Mesenchymal stem cell (in vitro differentiated cells and primary cell): ENCODE measurements around the gene SLC15A5.
A peak's percentile ranks its signal among the peaks of the same experiment; 100 is the strongest.

Source experiments
- DNase-seq: peaks from one replicate; pipeline ENCODE4 v3.0.0-alpha.2; 2013
- H2AFZ ChIP-seq: one replicate; pipeline ENCODE4 v1.6.1; 2013; ENCODE audit warnings: low read depth, mild to moderate bottlenecking, control low read depth, inconsistent platforms, low read length, moderate library complexity
- H2AK5ac ChIP-seq: 2 replicates; pipeline ENCODE4 v1.6.1; 2013; ENCODE audit warnings: low read length, moderate library complexity, mild to moderate bottlenecking, inconsistent platforms; ENCODE audit not compliant: severe bottlenecking
- H2BK120ac ChIP-seq: one replicate; pipeline ENCODE4 v1.6.1; 2013; ENCODE audit warnings: low read depth, mild to moderate bottlenecking, inconsistent platforms, low read length, moderate library complexity
- H2BK12ac ChIP-seq, 2 experiments: one replicate each; pipeline ENCODE4 v1.6.1; 2013; ENCODE audit warnings: inconsistent platforms in 2 of 2, low read length in 2 of 2, mild to moderate bottlenecking in 2 of 2, moderate library complexity in 2 of 2, control low read depth in 1 of 2
- H2BK15ac ChIP-seq: one replicate; pipeline ENCODE4 v1.6.1; 2013; ENCODE audit warnings: mild to moderate bottlenecking, low read depth, inconsistent platforms; ENCODE audit not compliant: poor library complexity, severe bottlenecking
- H2BK5ac ChIP-seq: 2 replicates; pipeline ENCODE4 v1.6.1; 2013; ENCODE audit warnings: low read depth, mild to moderate bottlenecking, low read length, control low read depth, inconsistent platforms; ENCODE audit not compliant: poor library complexity, severe bottlenecking
- H3K14ac ChIP-seq, 2 experiments: one replicate each; pipeline ENCODE4 v1.6.1; 2013; ENCODE audit warnings: inconsistent platforms in 2 of 2, low read length in 2 of 2, control low read depth in 1 of 2, mild to moderate bottlenecking in 1 of 2, moderate library complexity in 1 of 2
- H3K18ac ChIP-seq, 2 experiments: one replicate each; pipeline ENCODE4 v1.6.1; 2013; ENCODE audit warnings: inconsistent platforms in 2 of 2, low read length in 2 of 2, control low read depth in 1 of 2, low read depth in 1 of 2, mild to moderate bottlenecking in 1 of 2
- H3K23ac ChIP-seq, 2 experiments: one replicate each; pipeline ENCODE4 v1.6.1; 2013; ENCODE audit warnings: inconsistent platforms in 2 of 2, low read length in 2 of 2, mild to moderate bottlenecking in 2 of 2, moderate library complexity in 2 of 2, control low read depth in 1 of 2
- H3K27ac ChIP-seq: 2 replicates; pipeline ENCODE4 v1.5.1; 2013; ENCODE audit warnings: mild to moderate bottlenecking, moderate library complexity, low read length, control low read depth, inconsistent platforms; ENCODE audit not compliant: poor library complexity, severe bottlenecking
- H3K27me3 ChIP-seq, 2 experiments: 2 replicates each; pipeline versions ENCODE4 v1.6.1 to v1.7.0; 2013; ENCODE audit warnings: low read length in 2 of 2, mild to moderate bottlenecking in 2 of 2, moderate library complexity in 2 of 2, control low read depth in 1 of 2, inconsistent platforms in 1 of 2; ENCODE audit not compliant: control insufficient read depth in 1 of 2, insufficient read depth in 1 of 2
- H3K36me3 ChIP-seq, 2 experiments: 2 replicates each; pipeline versions ENCODE4 v1.6.1 to v1.7.0; 2013; ENCODE audit warnings: low read length in 2 of 2, control low read depth in 1 of 2, inconsistent platforms in 1 of 2, low read depth in 1 of 2, mild to moderate bottlenecking in 1 of 2; ENCODE audit not compliant: insufficient read depth in 2 of 2, control insufficient read depth in 1 of 2
- H3K4ac ChIP-seq, 2 experiments: one replicate each; pipeline ENCODE4 v1.6.1; 2013; ENCODE audit warnings: inconsistent platforms in 2 of 2, low read length in 2 of 2, mild to moderate bottlenecking in 2 of 2, moderate library complexity in 2 of 2, control low read depth in 1 of 2, low read depth in 1 of 2
- H3K4me1 ChIP-seq: 2 replicates; pipeline ENCODE4 v1.6.1; 2013; ENCODE audit warnings: low read depth, low read length, control low read depth; ENCODE audit not compliant: control insufficient read depth, insufficient read depth
- H3K4me2 ChIP-seq: 2 replicates; pipeline ENCODE4 v1.6.1; 2013; ENCODE audit warnings: low read length, mild to moderate bottlenecking, inconsistent platforms; ENCODE audit not compliant: poor library complexity, severe bottlenecking
- H3K4me3 ChIP-seq, 2 experiments: 2 replicates each; pipeline versions ENCODE4 v1.5.1 to v1.7.0; 2013; ENCODE audit warnings: low read length in 2 of 2, mild to moderate bottlenecking in 2 of 2, control low read depth in 1 of 2, low read depth in 1 of 2; ENCODE audit not compliant: insufficient read depth in 1 of 2
- H3K79me1 ChIP-seq: replicated peaks from 2 replicates; pipeline ENCODE4 v1.6.1; 2013; ENCODE audit warnings: mild to moderate bottlenecking, control low read depth, low read length, inconsistent platforms; ENCODE audit not compliant: poor library complexity, severe bottlenecking
- H3K9ac ChIP-seq: 2 replicates; pipeline ENCODE4 v1.7.0; 2013; ENCODE audit warnings: mild to moderate bottlenecking, low read length, moderate library complexity
- H3K9me3 ChIP-seq: 2 replicates; pipeline ENCODE4 v1.7.0; 2013; ENCODE audit warnings: mild to moderate bottlenecking, low read length; ENCODE audit not compliant: control insufficient read depth
- H4K8ac ChIP-seq: one replicate; pipeline ENCODE4 v1.6.1; 2013; ENCODE audit warnings: inconsistent platforms, mild to moderate bottlenecking, low read length, moderate library complexity
- H4K91ac ChIP-seq: one replicate; pipeline ENCODE4 v1.6.1; 2013; ENCODE audit warnings: mild to moderate bottlenecking, low read length, inconsistent platforms
- WGBS: methylation state at CpG from one replicate; pipeline ENCODE4 v1.1.7; 2013; ENCODE audit warnings: mixed read lengths; 5-methylcytosine and 5-hydroxymethylcytosine counted together

The SLC15A5 gene

DNA sequence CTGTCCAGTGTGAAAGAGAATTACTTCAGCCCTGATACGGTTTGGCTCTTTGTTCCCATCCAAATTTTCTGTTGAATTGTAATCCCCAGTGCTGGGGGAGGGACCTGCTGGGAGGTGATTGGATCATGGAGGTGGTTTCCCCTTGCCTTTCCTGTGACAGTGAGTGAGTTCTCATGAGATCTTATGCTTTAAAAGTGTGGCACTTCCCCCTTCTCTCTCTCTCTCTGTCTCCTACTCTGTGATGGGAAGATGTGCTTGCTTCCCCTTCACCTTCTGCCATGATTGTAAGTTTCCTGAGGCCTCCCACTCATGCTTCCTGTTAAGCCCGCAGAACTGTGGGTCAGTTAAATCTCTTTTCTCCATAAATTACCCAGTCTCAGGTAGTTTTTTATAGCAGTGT lies 5.5 kb upstream of the SLC15A5 start:
- Histone ChIP-seq H3K9ac (no peak overlapping the region), H2AFZ (no peak overlapping the region), H2AK5ac (no peak overlapping the region), H3K36me3 (no peaks in the 10 kb centered on the region), H3K4ac (no peak overlapping the region), H3K18ac (no peak overlapping the region), H3K23ac (no peak overlapping the region), H3K4me1 (no peaks in the 10 kb centered on the region), H2BK5ac (no peak overlapping the region), H4K91ac (no peak overlapping the region), H3K27me3 (no peaks in the 10 kb centered on the region), H2BK15ac (no peak overlapping the region), H2BK120ac (no peak overlapping the region), H3K27ac (no peak overlapping the region), H4K8ac (no peak overlapping the region), H3K79me1 (no peaks in the 10 kb centered on the region), H3K4me2 (no peak overlapping the region), H3K9me3 (peaks cover 4% of the 10 kb centered on the region), H3K4me3 (no peak overlapping the region), H3K14ac (no peak overlapping the region), H2BK12ac (no peak overlapping the region)
- 91% methylated on average over 1 of the region's 2 CpGs for WGBS
- no peak for DNase-seq

- Histone ChIP-seq H3K4me2 (no peak overlapping the region), H2AFZ (no peak overlapping the region), H2BK5ac (no peak overlapping the region), H3K23ac (no peak overlapping the region), H3K27me3 (no peaks in the 10 kb centered on the region), H3K4ac (no peak overlapping the region), H2BK15ac (no peak overlapping the region), H4K91ac (no peak overlapping the region), H3K9me3 (peaks cover 4% of the 10 kb centered on the region), H3K4me1 (no peaks in the 10 kb centered on the region), H4K8ac (no peak overlapping the region), H2BK120ac (no peak overlapping the region), H3K9ac (no peak overlapping the region), H3K4me3 (no peak overlapping the region), H3K18ac (no peak overlapping the region), H3K79me1 (no peaks in the 10 kb centered on the region), H2AK5ac (no peak overlapping the region), H2BK12ac (no peak overlapping the region), H3K36me3 (no peaks in the 10 kb centered on the region), H3K14ac (no peak overlapping the region), H3K27ac (no peak overlapping the region)
- 53% methylated on average over 1 of the region's 2 CpGs for WGBS
- DNase-seq: no peak
These were observed 4.6 kb upstream of the SLC15A5 start for GRCh38 chr12:16282081-16282480.

GRCh38 chr12:16281157-16281556 lies 3.7 kb upstream of the SLC15A5 start:
- H4K8ac ChIP-seq: no peak overlapping the region
- no peaks in the 10 kb centered on the region for H3K36me3 ChIP-seq
- no CpG with 5 or more reads among the region's 3 CpGs for WGBS
- no peak overlapping the region for H3K4me2 ChIP-seq
- no peak for DNase-seq
- H3K79me1 ChIP-seq: no peaks in the 10 kb centered on the region
- no peak overlapping the region for H3K23ac ChIP-seq
- H2AK5ac ChIP-seq: no peak overlapping the region
- H2BK120ac ChIP-seq: no peak overlapping the region
- H3K4me3 ChIP-seq: no peak overlapping the region
- no peak overlapping the region for H4K91ac ChIP-seq
- H3K9ac ChIP-seq: no peak overlapping the region
- no peak overlapping the region for H3K4ac ChIP-seq
- no peak overlapping the region for H3K14ac ChIP-seq
- no peak overlapping the region for H2BK15ac ChIP-seq
- H3K27me3 ChIP-seq: no peaks in the 10 kb centered on the region
- H2BK12ac ChIP-seq: no peak overlapping the region
- H2BK5ac ChIP-seq: no peak overlapping the region
- peaks cover 3% of the 10 kb centered on the region for H3K9me3 ChIP-seq
- H3K27ac ChIP-seq: no peak overlapping the region
- H3K18ac ChIP-seq: no peak overlapping the region
- H3K4me1 ChIP-seq: no peaks in the 10 kb centered on the region
- no peak overlapping the region for H2AFZ ChIP-seq

- Histone ChIP-seq H4K8ac (no peak overlapping the region), H3K27ac (no peak overlapping the region)
These were observed 5.3 kb downstream of the SLC15A5 start for GRCh38 chr12:16272222-16272621.

More at GRCh38 chr12:16272222-16272621, 5.3 kb downstream of the SLC15A5 start:
- Histone ChIP-seq H3K79me1 (no peaks in the 10 kb centered on the region), H3K4me2 (no peak overlapping the region), H2AFZ (no peak overlapping the region), H3K4ac (no peak overlapping the region), H3K4me3 (no peak overlapping the region), H3K23ac (no peak overlapping the region), H3K9ac (peak overlapping the region; percentile 21), H3K4me1 (no peaks in the 10 kb centered on the region), H3K27me3 (peaks cover 0 to 3% of the 10 kb centered on the region in 2 experiments), H3K9me3 (no peaks in the 10 kb centered on the region), H3K18ac (no peak overlapping the region), H2AK5ac (no peak overlapping the region), H2BK12ac (no peak overlapping the region), H4K91ac (no peak overlapping the region), H2BK15ac (no peak overlapping the region), H3K36me3 (no peaks in the 10 kb centered on the region), H2BK5ac (no peak overlapping the region), H3K14ac (no peak overlapping the region), H2BK120ac (no peak overlapping the region)
- WGBS: 71% methylated on average over 1 of the region's 3 CpGs
- DNase-seq: no peak
